RPMI7951 (cell line): ENCODE data around the gene PPP1R14B. TPM values are rescaled to one million over a fixed set of nuclear protein-coding genes. Genes with fewer than 3 reads are reported as not detected.

ENCODE experiments used
- DNase-seq: peaks from one replicate; pipeline ENCODE4 v3.0.0-alpha.2; 2012; ENCODE audit warnings: low read depth
- total RNA-seq: library from RNA; depleted of rRNA; stranded (reverse); fragments of >200 nt; shearing (Covaris generic); gene quantifications from 2 replicates; pipeline ENCODE4 v1.2.3, GENCODE V29; 2014

The PPP1R14B gene
- total RNA-seq, 1 experiment from 2014 or later = 418 TPM

DNA sequence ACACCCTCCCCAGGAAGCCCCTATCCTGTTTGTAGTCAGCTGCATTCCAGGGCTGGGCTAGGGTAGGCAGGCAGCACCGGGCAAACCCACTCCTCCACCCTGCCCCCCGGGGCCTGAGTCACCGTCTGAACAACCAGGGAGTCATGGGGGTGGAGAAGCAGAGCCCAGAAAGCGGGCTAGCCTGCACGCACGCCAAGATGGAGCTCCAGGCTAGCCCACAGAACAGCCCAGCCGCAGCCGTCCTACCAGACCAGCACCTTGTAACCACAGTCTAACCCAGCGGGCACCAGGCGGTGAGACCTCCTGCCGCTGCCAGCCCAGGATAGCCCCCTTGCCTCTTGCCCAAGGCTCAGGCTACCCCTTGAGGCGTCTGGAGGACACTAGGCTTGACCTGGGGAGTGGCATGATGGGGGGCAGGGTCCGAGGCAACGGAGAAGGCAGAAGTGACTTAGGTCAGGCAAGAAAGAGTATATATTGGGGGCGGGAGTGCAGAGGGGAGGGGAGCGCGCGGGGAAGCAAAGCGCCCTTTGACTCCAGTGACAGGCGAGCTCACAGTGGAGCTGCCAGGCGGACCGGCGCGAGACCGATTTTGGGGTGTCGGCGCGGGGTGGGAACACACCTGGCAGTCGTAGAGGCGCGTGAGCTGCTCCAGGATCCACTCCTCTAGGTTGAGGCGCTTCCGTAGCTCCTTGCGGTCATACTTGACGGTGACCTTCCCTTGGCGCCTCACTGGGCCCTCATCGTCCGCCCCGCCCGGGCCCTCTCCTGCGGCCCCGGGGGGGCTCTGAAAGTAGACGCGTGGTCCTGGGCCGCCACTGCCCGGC, 734 bp downstream of the PPP1R14B start:
- peak; percentile 98 for DNase-seq

- peak; percentile 64 for DNase-seq
Measured at GRCh38 chr11:64245401-64245796, 1.3 kb downstream of the PPP1R14B start.

- no peak for DNase-seq
Measured at GRCh38 chr11:64244966-64245365, 1.8 kb downstream of the PPP1R14B start.

GRCh38 chr11:64244107-64244506, 2.6 kb downstream of the PPP1R14B start:
- no peak for DNase-seq

- DNase-seq = no peak
Measured at GRCh38 chr11:64243236-64243854, 3.4 kb downstream of the PPP1R14B start.

DNA sequence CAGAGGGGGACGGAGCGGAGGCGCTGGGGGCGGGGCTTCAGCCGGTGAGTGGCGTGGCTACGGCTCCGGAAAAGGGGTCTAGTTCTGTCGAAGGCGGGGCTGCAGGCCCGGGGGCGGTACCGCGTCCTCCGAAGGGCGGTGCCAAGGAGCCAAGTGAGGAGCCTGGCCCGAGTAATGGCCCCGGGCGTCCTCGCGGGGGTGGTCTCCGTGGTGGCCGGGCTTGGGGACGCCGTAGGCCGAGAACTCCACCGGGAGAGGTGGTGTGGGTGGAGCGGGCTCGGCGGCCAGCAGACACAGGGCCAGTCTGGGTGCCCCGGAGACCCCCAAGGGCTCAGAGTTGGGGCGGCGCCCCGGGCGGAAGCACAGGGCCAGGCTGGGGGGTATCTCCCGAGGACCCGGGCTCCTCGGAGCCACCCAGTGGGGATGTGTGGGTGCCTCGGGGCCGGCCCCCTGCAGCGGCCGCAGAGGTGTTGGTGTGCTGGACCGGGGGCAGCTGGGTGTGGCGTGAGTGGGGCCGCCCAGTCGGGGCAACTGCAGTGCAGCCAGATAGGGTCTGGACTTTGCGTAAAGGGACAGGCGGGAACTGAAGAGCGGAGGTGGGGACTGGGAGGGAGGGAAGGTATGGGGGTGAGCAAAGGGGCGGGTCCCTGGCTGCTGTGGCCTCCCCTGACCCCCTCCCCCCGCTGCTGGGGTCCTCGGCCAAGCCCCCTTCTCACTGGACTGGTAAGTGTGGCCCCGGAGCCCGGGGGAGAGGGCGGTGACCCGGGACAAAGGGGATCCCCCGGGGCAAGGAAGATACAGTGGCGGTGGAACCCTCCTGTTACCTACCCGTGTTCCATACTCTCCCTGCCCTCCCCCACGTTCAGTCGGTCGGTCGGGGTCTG, 5.0 kb downstream of the PPP1R14B start:
- DNase-seq = peak; percentile 68

DNA sequence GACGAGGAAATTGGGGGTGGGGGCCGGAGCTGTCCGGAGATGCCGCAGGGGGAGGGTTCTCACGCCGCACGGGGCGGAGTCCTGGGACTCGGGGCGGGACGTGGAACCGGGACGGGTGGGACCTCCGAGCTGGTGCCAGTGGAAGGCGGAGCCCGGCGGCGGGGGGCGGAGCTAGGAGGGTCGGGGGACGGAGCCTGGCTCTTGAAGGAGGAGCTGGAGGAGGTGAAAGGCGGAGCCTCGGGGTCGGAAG, 5.6 kb downstream of the PPP1R14B start:
- DNase-seq = peak; percentile 97

- peak; percentile 95 for DNase-seq
Measured at GRCh38 chr11:64240435-64241240, 6.1 kb downstream of the PPP1R14B start, which contains the start of gene FKBP2. FKBP2 (plus strand) TSS chr11:64241095; CDS start chr11:64242388, 1,293 bp downstream.

GRCh38 chr11:64239662-64240434, 6.9 kb downstream of the PPP1R14B start:
- no peak for DNase-seq

GRCh38 chr11:64238999-64239398, 7.7 kb downstream of the PPP1R14B start:
- DNase-seq = no peak

DNA sequence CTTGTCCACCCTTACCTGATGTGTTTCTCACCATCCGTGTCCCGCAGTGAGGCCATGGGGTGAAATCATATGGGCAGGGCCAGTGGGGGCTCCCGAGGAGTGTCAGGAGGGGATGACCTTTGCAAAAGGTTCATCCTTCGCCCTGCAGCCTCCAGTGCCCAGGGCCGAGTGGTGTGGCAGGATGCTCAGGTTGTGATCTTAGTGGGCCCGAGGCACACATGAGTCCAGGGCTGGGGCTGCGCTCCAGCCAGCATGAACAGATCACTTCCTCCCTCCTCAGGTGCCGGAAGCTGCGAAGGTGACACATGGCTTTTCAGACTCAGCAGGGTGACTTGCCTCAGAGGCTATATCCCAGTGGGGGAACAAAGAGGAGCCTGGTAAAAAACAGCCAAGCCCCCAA, 8.7 kb downstream of the PPP1R14B start:
- no peak for DNase-seq

GRCh38 chr11:64237484-64237951, 9.2 kb downstream of the PPP1R14B start:
- DNase-seq = no peak

GRCh38 chr11:64235437-64236161, 11.1 kb downstream of the PPP1R14B start:
- no peak for DNase-seq

DNA sequence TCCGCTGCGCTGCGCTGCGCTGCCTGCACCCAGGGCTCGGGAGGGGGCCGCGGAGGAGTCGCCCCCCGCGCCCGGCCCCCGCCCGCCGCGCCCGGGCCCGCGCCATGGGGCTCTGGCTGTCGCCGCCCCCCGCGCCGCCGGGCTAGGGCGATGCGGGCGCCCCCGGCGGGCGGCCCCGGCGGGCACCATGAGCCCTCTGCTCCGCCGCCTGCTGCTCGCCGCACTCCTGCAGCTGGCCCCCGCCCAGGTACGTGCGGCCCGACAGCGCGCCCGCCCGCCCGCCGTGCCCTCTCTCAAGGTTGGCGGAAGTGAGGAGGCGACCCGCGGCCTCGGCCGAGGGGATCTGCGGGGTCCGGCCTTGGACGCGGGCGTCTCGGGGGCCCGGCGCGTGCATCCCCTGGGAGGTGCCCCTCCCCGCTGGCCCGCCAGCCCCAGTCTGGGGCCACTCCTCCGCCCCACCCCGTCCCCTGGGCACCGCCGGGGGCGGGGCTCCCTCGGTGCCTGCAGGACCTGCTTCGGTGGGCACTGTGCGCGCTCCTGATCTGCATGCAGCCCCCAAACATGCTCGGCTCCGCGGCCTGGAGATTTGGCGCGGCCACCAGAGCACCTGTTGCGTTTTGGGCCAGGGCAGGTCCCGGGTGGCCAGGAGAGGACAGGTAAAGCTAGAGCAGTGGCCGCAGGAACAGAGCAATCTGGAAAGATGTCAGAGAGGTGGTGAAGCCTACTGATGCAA, 11.9 kb downstream of the PPP1R14B start:
- peak; percentile 39 for DNase-seq

DNA sequence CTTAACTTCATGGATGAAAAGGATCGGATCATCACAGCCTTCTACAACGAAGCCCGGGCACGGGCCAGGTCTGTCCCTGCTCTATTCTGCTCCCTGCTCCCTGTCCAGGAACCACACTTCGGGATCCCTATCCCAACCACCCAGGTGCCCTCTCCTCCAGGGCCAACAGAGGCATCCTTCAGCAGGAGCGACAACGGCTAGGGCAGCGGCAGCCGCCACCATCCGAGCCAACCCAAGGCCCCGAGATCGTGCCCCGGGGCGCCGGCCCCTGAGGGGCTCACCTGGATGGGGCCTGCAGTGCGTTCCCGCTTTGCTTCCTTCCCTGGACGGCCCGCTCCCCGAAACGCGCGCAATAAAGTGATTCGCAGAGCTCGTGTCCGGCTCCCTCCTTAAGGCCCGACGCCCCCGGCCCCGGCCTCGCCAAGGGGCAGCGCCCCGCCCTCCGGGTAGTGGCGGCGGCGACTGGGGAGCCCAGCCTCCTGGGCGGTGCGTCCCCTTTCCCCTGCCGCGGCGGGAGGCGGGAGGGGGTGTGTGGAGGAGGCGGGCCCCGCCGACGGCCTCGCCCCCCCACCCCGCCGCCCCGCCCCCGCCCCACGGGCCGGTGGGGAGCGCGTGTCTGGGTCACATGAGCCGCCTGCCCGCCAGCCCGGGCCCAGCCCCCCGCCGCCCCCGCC, 12.7 kb downstream of the PPP1R14B start, which contains the start of gene VEGFB:
TSS of gene VEGFB (plus strand) at position 672 of the 674 bp plus-strand sequence. CDS start 250 bp downstream, outside the sequence.
- DNase-seq = peak; percentile 71

GRCh38 chr11:64232967-64233315, 13.8 kb downstream of the PPP1R14B start:
- no peak for DNase-seq

GRCh38 chr11:64232182-64232966, 14.4 kb downstream of the PPP1R14B start:
- DNase-seq = no peak

DNA sequence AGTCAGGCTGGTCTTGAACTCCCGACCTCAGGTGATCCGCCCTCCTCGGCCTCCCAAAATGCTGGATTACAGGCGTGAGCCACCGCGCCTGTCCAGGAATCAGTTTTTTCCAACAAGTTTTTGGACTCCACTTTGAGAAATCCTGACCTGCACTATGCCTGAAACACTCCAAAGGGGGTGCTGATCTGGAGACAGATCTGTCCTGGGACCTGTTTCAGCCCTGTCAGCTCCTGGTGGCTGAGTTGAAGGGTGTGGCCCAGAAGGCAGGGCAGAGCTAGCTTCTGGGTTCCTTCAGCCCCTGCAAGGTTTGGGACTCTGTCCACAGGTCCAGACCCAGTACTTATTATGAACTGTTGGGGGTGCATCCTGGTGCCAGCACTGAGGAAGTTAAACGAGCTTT, 15.2 kb downstream of the PPP1R14B start:
- no peak for DNase-seq
